ENCODE data around the gene NATD1. TPM values are rescaled to one million over a fixed set of nuclear protein-coding genes. Genes with fewer than 3 reads are reported as not detected.

The NATD1 gene
- total and polyA plus RNA-seq, 9 of the 15 experiments (the other 6 are each of a cell fraction or from before 2014, with no cell fraction given), result 0.24 to 5.4 (median 1.6) TPM

- TF ChIP-seq, protein P1, sequence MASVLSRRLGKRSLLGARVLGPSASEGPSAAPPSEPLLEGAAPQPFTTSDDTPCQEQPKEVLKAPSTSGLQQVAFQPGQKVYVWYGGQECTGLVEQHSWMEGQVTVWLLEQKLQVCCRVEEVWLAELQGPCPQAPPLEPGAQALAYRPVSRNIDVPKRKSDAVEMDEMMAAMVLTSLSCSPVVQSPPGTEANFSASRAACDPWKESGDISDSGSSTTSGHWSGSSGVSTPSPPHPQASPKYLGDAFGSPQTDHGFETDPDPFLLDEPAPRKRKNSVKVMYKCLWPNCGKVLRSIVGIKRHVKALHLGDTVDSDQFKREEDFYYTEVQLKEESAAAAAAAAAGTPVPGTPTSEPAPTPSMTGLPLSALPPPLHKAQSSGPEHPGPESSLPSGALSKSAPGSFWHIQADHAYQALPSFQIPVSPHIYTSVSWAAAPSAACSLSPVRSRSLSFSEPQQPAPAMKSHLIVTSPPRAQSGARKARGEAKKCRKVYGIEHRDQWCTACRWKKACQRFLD (CRISPR knock-in tag; IDR thresholded peaks at IDR 0.05), result no peak
- TF ChIP-seq KAT8 (IDR thresholded peaks at IDR 0.05; ENCODE audit: low read depth), result no peak
- no peak for TF ChIP-seq L3MBTL2 (IDR thresholded peaks at IDR 0.05)
- no peak for TF ChIP-seq RBM22 (IDR thresholded peaks at IDR 0.05; ENCODE audit: low read depth, low read length, poor library complexity, severe bottlenecking)
- TF ChIP-seq ZNF408 (CRISPR knock-in tag; IDR thresholded peaks at IDR 0.05; ENCODE audit: low read depth), result no peak
- TF ChIP-seq ILF3 (IDR thresholded peaks at IDR 0.05; ENCODE audit: borderline replicate concordance), result no peak
- TF ChIP-seq HMG20B (CRISPR knock-in tag; IDR thresholded peaks at IDR 0.05), result no peak
- no peak for TF ChIP-seq KLF1 (tag; IDR thresholded peaks at IDR 0.05)
- TF ChIP-seq TBL1XR1 (IDR thresholded peaks at IDR 0.05; ENCODE audit: low read length in 2 of 2), result no peak
- no peak for TF ChIP-seq LARP7 (IDR thresholded peaks at IDR 0.05)
- TF ChIP-seq POLR2H (tag; IDR thresholded peaks at IDR 0.05; ENCODE audit: low read depth), result no peak
- no peak for TF ChIP-seq FOXM1 (IDR thresholded peaks at IDR 0.05; ENCODE audit: low read depth)
- TF ChIP-seq FOXM1 (CRISPR knock-in tag; IDR thresholded peaks at IDR 0.05; ENCODE audit: low read depth), result no peak
- peak; percentile 45 for TF ChIP-seq MEIS2 (IDR thresholded peaks at IDR 0.05; ENCODE audit: partially characterized antibody)
- TF ChIP-seq ARNT (IDR thresholded peaks at IDR 0.05), result no peak
- TF ChIP-seq CSDE1 (IDR thresholded peaks at IDR 0.05), result no peak
- no peak for TF ChIP-seq CHD4 (IDR thresholded peaks at IDR 0.05; ENCODE audit: insufficient read depth, insufficient replicate concordance, low read depth, low read length, poor library complexity, severe bottlenecking)
- TF ChIP-seq TCF3 (CRISPR knock-in tag; IDR thresholded peaks at IDR 0.05), result no peak
- no peak for TF ChIP-seq ZNF324 (CRISPR knock-in tag; IDR thresholded peaks at IDR 0.05)
- no peak for TF ChIP-seq ZNF280A (IDR thresholded peaks at IDR 0.05; ENCODE audit: low read depth, partially characterized antibody)
- no peak for TF ChIP-seq BRD9 (IDR thresholded peaks at IDR 0.05; ENCODE audit: low read depth, partially characterized antibody)
- no peak for TF ChIP-seq SAP30 (IDR thresholded peaks at IDR 0.05; ENCODE audit: borderline replicate concordance, insufficient read depth, low read depth, low read length, poor library complexity, severe bottlenecking)
- no peak for TF ChIP-seq ZNF140 (CRISPR knock-in tag; IDR thresholded peaks at IDR 0.05)
- no peak for TF ChIP-seq ZNF764 (CRISPR knock-in tag; IDR thresholded peaks at IDR 0.05; ENCODE audit: low read depth)
- no peak for TF ChIP-seq SMC3 (conservative IDR thresholded peaks at IDR 0.05; ENCODE audit: insufficient read depth, low read depth, low read length)
These were observed 31.3 kb upstream of the NATD1 start, which contains the start of gene MAP2K3 (continued) for GRCh38 chr17:21284319-21285163.

Data from K562 (cell line).